Suprapubic skin (tissue), 4 donors: ENCODE measurements around the gene USP15. TPM values are rescaled to one million over a fixed set of nuclear protein-coding genes. Genes with fewer than 3 reads are reported as not detected.

Experiments
- DNase-seq, 2 donors: peaks; one replicate each; pipeline ENCODE4 v3.0.0-alpha.2; 2019; ENCODE audit warnings: low spot score in 2 of 2
- H3K27ac ChIP-seq: fragments of 200-600 bp; sonication (generic); one replicate; pipeline ENCODE4 v1.5.1; 2019
- H3K27me3 ChIP-seq: fragments of 200-600 bp; sonication (generic); one replicate; pipeline ENCODE4 v1.5.1; 2019
- H3K36me3 ChIP-seq: fragments of 200-600 bp; sonication (generic); one replicate; pipeline ENCODE4 v1.5.1; 2019
- H3K4me1 ChIP-seq: fragments of 200-600 bp; sonication (generic); one replicate; pipeline ENCODE4 v1.5.1; 2019
- H3K4me3 ChIP-seq: fragments of 200-600 bp; sonication (generic); one replicate; pipeline ENCODE4 v1.5.1; 2019; ENCODE audit warnings: mild to moderate bottlenecking
- H3K9me3 ChIP-seq: fragments of 200-600 bp; sonication (generic); one replicate; pipeline ENCODE4 v1.5.1; 2019
- CTCF ChIP-seq, 2 donors: fragments of 200-600 bp in 1 of 2; fragments of 450-650 bp in 1 of 2; sonication (generic) in 1 of 2; IDR thresholded peaks; one replicate each; pipeline ENCODE4 v1.5.1; 2016 to 2019; ENCODE audit warnings: antibody characterized with exemption in 2 of 2, mild to moderate bottlenecking in 1 of 2, moderate library complexity in 1 of 2
- EP300 ChIP-seq: sonication (generic); formaldehyde crosslinking; IDR thresholded peaks from one replicate; pipeline ENCODE4 v1.6.1; 2017; ENCODE audit warnings: antibody characterized with exemption
- POLR2A ChIP-seq, 2 donors: fragments of 450-650 bp; IDR thresholded peaks; one replicate each; pipeline ENCODE4 v1.6.1; 2017; ENCODE audit warnings: antibody characterized with exemption in 2 of 2, mild to moderate bottlenecking in 2 of 2, moderate library complexity in 2 of 2
- POLR2AphosphoS5 ChIP-seq, 3 donors: sonication (generic); formaldehyde crosslinking; IDR thresholded peaks; one replicate each; pipeline ENCODE4 v1.6.1; 2017; ENCODE audit warnings: antibody characterized with exemption in 3 of 3
- WGBS: methylation state at CpG from one replicate; pipeline ENCODE4 v1.1.5; 2018; 5-methylcytosine and 5-hydroxymethylcytosine counted together
- total RNA-seq, 4 donors: library from RNA; depleted of rRNA; stranded (reverse); fragments of >200 nt; gene quantifications; one replicate each; pipeline ENCODE4 v1.1.0, GENCODE V29; 2016

The USP15 gene
- total RNA-seq, 4 donors from 2014 or later, result 59.1 to 141 (median 80.6) TPM

DNA sequence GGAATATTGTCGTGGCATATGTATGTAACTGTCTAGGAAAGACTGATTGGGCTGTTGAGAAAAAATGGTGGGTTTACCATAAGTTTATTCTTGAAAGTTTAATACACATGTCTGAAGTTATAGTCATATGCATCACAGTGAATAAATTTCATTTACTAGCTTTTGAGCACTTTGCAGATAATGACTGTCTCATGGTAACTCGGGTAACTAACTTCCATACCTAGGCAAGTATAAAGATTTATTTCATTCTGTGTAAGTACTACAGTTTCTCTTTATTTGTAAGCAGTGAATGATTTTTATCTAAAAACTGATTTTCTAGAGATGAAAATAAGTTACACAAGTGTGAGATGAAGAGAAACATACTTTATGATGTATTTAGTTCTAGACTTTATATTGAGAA lies 3.0 kb downstream of the USP15 start:
- Histone ChIP-seq H3K4me1 (peaks cover 58% of the 10 kb centered on the region), H3K36me3 (no peaks in the 10 kb centered on the region), H3K27me3 (no peaks in the 10 kb centered on the region), H3K9me3 (no peaks in the 10 kb centered on the region), H3K4me3 (no peak overlapping the region), H3K27ac (no peak overlapping the region)
- TF ChIP-seq CTCF (IDR thresholded peaks at IDR 0.05) (no peak), EP300 (no peak)
- WGBS, result 63% methylated on average over 2 of the region's 2 CpGs
- no peak for DNase-seq

DNA sequence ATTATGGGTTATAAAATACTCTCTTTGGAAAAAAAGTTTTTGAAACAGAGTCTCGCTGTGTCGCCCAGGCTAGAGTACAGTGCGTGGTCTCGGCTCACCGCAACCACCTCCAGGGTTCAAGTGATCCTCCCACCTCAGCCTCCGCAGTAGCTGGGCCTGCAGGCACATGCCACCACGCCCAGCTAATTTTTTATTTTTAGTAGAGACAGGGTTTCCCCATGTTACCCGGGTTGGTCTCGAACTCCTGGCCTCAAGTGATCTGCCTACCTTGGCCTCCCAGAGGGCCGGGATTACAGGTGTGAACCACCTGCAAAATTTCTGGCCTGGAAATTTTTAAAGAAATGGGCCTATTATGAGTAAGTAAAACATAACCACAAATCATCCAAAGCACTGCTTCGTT lies 3.8 kb downstream of the USP15 start:
- TF ChIP-seq POLR2A (IDR thresholded peaks at IDR 0.05), result no peak
- DNase-seq, result no peak
- no peaks in the 10 kb centered on the region for H3K36me3 ChIP-seq
- WGBS, result 84% methylated on average over 11 of the region's 11 CpGs
- no peaks in the 10 kb centered on the region for H3K9me3 ChIP-seq
- H3K27ac ChIP-seq, result no peak overlapping the region
- H3K4me1 ChIP-seq, result peaks cover 58% of the 10 kb centered on the region
- no peak overlapping the region for H3K4me3 ChIP-seq
- H3K27me3 ChIP-seq, result no peaks in the 10 kb centered on the region

DNA sequence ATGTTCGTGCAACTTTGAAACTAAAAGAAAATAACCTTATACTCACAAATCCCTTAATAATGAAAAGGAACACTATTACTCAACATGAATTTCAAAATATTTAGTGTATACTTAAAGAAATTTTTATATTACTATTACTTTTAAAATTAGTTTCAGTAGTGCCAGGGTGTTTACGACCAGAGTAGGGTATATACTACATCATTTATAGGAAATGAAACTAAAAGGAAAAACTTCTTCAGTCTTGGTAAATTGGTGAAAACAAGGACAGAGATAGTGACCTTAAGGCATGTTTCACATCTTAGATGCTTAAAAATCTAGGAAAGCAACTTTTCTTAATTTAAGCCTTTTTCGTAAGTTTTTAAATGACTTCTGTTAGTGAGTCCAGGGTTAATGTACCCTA lies 4.5 kb downstream of the USP15 start:
- H3K4me3 ChIP-seq, result no peak overlapping the region
- H3K27me3 ChIP-seq, result no peaks in the 10 kb centered on the region
- no peaks in the 10 kb centered on the region for H3K36me3 ChIP-seq
- no peak overlapping the region for H3K27ac ChIP-seq
- WGBS, result 76% methylated on average over 3 of the region's 3 CpGs
- DNase-seq, result no peak
- peaks cover 58% of the 10 kb centered on the region for H3K4me1 ChIP-seq
- TF ChIP-seq POLR2AphosphoS5 (IDR thresholded peaks at IDR 0.05) (no peak), POLR2A (IDR thresholded peaks at IDR 0.05) (no peak), EP300 (no peak), CTCF (IDR thresholded peaks at IDR 0.05) (no peak)
- H3K9me3 ChIP-seq, result no peaks in the 10 kb centered on the region

GRCh38 chr12:62265511-62265910 lies 5.3 kb downstream of the USP15 start:
- DNase-seq, result no peak
- H3K27ac ChIP-seq, result no peak overlapping the region
- H3K27me3 ChIP-seq, result no peaks in the 10 kb centered on the region
- WGBS, result 87% methylated on average over 4 of the region's 4 CpGs
- TF ChIP-seq CTCF (IDR thresholded peaks at IDR 0.05) (no peak), POLR2A (IDR thresholded peaks at IDR 0.05) (no peak), EP300 (no peak), POLR2AphosphoS5 (IDR thresholded peaks at IDR 0.05) (no peak)
- H3K36me3 ChIP-seq, result no peaks in the 10 kb centered on the region
- no peaks in the 10 kb centered on the region for H3K9me3 ChIP-seq
- no peak overlapping the region for H3K4me3 ChIP-seq
- H3K4me1 ChIP-seq, result peaks cover 60% of the 10 kb centered on the region

DNA sequence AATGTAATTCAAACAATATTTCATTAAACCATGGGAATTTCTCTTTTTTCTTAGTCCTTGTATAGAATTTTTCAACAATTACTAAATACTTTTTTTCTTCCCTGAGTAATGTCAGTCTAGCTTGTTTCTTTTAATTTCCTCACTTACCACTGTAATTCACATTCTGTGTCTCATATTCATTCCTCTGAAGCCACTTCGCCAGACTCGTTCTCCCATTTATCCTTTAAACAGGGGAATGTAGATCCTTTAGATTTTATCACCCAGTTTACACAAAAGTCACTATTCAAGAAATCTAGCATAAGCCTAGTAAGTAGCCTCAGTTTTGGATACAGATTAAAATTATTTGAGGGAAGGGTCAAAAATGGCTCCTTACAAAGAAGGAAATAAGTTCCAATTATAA lies 6.8 kb downstream of the USP15 start:
- H3K27me3 ChIP-seq, result no peaks in the 10 kb centered on the region
- H3K36me3 ChIP-seq, result no peaks in the 10 kb centered on the region
- H3K9me3 ChIP-seq, result no peaks in the 10 kb centered on the region
- no peak overlapping the region for H3K27ac ChIP-seq
- peaks cover 53% of the 10 kb centered on the region for H3K4me1 ChIP-seq
- no peak overlapping the region for H3K4me3 ChIP-seq
- WGBS, result 71% methylated on average over 2 of the region's 2 CpGs
- DNase-seq, result no peak
- no peak for TF ChIP-seq CTCF (IDR thresholded peaks at IDR 0.05)

- Histone ChIP-seq H3K9me3 (no peaks in the 10 kb centered on the region), H3K27ac (no peak overlapping the region), H3K4me3 (no peak overlapping the region), H3K27me3 (no peaks in the 10 kb centered on the region), H3K36me3 (no peaks in the 10 kb centered on the region), H3K4me1 (peaks cover 49% of the 10 kb centered on the region)
- DNase-seq, result no peak
- 59% methylated on average over 1 of the region's 1 CpG for WGBS
- TF ChIP-seq POLR2AphosphoS5 (IDR thresholded peaks at IDR 0.05), result no peak
- no peak for TF ChIP-seq POLR2A (IDR thresholded peaks at IDR 0.05)
- TF ChIP-seq CTCF (IDR thresholded peaks at IDR 0.05), result no peak
- no peak for TF ChIP-seq EP300
These were observed 7.3 kb downstream of the USP15 start for GRCh38 chr12:62267480-62267879.
